Lung (tissue), 12 donors: ENCODE measurements around the gene LMF2. TPM values are rescaled to one million over a fixed set of nuclear protein-coding genes. Genes with fewer than 3 reads are reported as not detected.

Experiments used
- ATAC-seq: fragments of 200-7000 bp; cut with Tn5 transposase; one replicate; pipeline ENCODE4 v1.9.1; 2020; ENCODE audit warnings: moderate number of reproducible peaks; ENCODE audit not compliant: insufficient read depth, low FRiP score
- DNase-seq, 3 donors: peaks; one replicate each; pipeline ENCODE4 v3.0.0-alpha.2; 2013 to 2017
- H3K27ac ChIP-seq, 2 donors: one replicate each; pipeline ENCODE4 v1.5.1; 2013; ENCODE audit warnings: mild to moderate bottlenecking in 2 of 2, moderate library complexity in 2 of 2, control low read depth in 1 of 2, inconsistent platforms in 1 of 2, low read depth in 1 of 2, low read length in 1 of 2
- H3K27me3 ChIP-seq, 3 donors: one replicate each; pipeline ENCODE4 v1.5.1; 2013; ENCODE audit warnings: low read length in 2 of 3; ENCODE audit not compliant: control insufficient read depth in 3 of 3, insufficient read depth in 3 of 3
- H3K36me3 ChIP-seq, 4 donors: one replicate each; pipeline ENCODE4 v1.5.1; 2013; ENCODE audit warnings: low read length in 4 of 4, mild to moderate bottlenecking in 1 of 4, moderate library complexity in 1 of 4; ENCODE audit not compliant: control insufficient read depth in 4 of 4, insufficient read depth in 4 of 4
- H3K4me1 ChIP-seq, 5 donors: one replicate each; pipeline ENCODE4 v1.5.1; 2013; ENCODE audit warnings: low read length in 5 of 5, mild to moderate bottlenecking in 2 of 5, moderate library complexity in 1 of 5; ENCODE audit not compliant: control insufficient read depth in 5 of 5, insufficient read depth in 5 of 5
- H3K4me3 ChIP-seq: one replicate; pipeline ENCODE4 v1.5.1; 2013; ENCODE audit warnings: mild to moderate bottlenecking, control low read depth, moderate library complexity
- H3K9ac ChIP-seq, 2 donors: one replicate each; pipeline ENCODE4 v1.5.1; 2013; ENCODE audit warnings: low read length in 2 of 2, control low read depth in 1 of 2; ENCODE audit not compliant: insufficient read depth in 1 of 2
- H3K9me3 ChIP-seq, 4 donors: one replicate each; pipeline ENCODE4 v1.5.1; 2013; ENCODE audit warnings: low read length in 3 of 4, mild to moderate bottlenecking in 1 of 4, moderate library complexity in 1 of 4; ENCODE audit not compliant: control insufficient read depth in 4 of 4, insufficient read depth in 3 of 4
- WGBS, 2 donors: extraction: QIAGEN DNeasy Blood & Tissue Kit; methylation state at CpG; one replicate each; pipeline ENCODE4 v1.1.7; 2013; 5-methylcytosine and 5-hydroxymethylcytosine counted together
- polyA plus RNA-seq, 2 donors: library from polyadenylated mRNA; stranded (reverse); fragments of 200-250 nt; gene quantifications; one replicate each; pipeline ENCODE4 v1.2.1, GENCODE V29; 2013
- total RNA-seq, 2 donors: library from RNA; depleted of rRNA in 1 of 2; stranded (reverse); fragments of >200 nt in 1 of 2; gene quantifications; one replicate each; pipeline ENCODE4 v1.2.1, GENCODE V29; 2014 to 2021
- TF ChIP-seq, protein P1 (sequence below): IDR thresholded peaks from 2 replicates; pipeline ENCODE4 v1.5.1; 2012; ENCODE audit warnings: mild to moderate bottlenecking; ENCODE audit errors: control extremely low read depth, extremely low read depth
- donor health status: control.
- donor health status: control.
- donor health status: Bipolar disorder and iron deficiency.
- donor health status: healthy.
- donor health status: DM: yes; HTN: yes; CAD: no.

LMF2 gene
- total and polyA plus RNA-seq, 4 donors, result 29.8 to 84.6 (median 50.4) TPM

DNA sequence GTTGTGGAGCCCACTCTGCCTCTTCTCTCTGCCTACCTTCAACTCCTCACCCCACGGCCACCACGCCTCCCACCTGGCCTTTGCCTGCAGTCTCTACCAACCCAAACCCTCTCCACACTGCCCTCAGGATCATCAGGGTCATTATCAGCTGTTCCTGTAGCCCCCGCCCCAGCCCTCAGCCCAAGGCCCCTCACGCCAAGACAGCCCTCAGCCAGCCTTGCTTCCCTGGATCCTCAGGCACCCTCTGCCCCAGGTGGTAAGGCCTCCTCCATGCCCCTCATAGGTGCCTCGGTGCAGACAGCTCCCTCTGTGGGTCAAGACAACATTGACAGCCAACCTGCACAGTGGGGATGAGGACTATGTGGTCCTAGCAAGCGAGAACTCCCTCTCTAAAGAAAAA lies 34.4 kb downstream of the LMF2 start:
- H3K4me3 ChIP-seq, result peak overlapping the region; percentile 77
- no peaks in the 10 kb centered on the region for H3K27me3 ChIP-seq
- DNase-seq (no peak), ATAC-seq (no peak)
- H3K27ac ChIP-seq, result no peak overlapping the region
- H3K36me3 ChIP-seq, result peaks cover 0 to 2% (median 0%) of the 10 kb centered on the region in 4 donors
- peaks cover 8 to 42% (median 10%) of the 10 kb centered on the region in 5 donors for H3K4me1 ChIP-seq
- WGBS, 2 donors, result 80 to 81% methylated on average over 6 of the region's 6 CpGs
- TF ChIP-seq, protein P1, sequence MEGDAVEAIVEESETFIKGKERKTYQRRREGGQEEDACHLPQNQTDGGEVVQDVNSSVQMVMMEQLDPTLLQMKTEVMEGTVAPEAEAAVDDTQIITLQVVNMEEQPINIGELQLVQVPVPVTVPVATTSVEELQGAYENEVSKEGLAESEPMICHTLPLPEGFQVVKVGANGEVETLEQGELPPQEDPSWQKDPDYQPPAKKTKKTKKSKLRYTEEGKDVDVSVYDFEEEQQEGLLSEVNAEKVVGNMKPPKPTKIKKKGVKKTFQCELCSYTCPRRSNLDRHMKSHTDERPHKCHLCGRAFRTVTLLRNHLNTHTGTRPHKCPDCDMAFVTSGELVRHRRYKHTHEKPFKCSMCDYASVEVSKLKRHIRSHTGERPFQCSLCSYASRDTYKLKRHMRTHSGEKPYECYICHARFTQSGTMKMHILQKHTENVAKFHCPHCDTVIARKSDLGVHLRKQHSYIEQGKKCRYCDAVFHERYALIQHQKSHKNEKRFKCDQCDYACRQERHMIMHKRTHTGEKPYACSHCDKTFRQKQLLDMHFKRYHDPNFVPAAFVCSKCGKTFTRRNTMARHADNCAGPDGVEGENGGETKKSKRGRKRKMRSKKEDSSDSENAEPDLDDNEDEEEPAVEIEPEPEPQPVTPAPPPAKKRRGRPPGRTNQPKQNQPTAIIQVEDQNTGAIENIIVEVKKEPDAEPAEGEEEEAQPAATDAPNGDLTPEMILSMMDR, result no peak
- H3K9me3 ChIP-seq, result no peaks in the 10 kb centered on the region
- peak overlapping the region in 1 of 2 donors; percentile 60 for H3K9ac ChIP-seq

DNA sequence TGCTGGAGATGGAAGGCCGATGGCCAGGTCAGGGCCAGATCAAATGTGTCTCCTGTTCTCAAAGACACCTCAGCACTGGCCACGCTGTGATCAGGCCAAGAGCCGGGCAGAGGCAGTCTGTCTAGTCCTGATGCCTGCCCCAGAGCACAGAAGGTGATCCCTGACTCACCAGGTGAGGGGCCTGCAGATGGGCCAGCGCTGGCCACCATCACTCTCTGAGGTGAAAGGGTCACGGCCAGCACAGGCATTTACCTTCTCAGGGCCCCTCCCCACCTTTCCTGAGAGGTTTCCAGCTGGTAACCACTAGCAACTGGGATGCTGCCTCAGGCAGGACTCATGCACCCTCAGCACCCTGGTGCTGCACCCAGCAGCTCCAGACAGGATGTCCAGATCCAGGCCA lies 35.5 kb downstream of the LMF2 start:
- no peaks in the 10 kb centered on the region for H3K9me3 ChIP-seq
- peaks cover 0 to 12% (median 4%) of the 10 kb centered on the region in 4 donors for H3K36me3 ChIP-seq
- 90 to 92% methylated on average over 5 of the region's 5 CpGs for WGBS, 2 donors
- no peak for ATAC-seq
- no peaks in the 10 kb centered on the region for H3K27me3 ChIP-seq
- TF ChIP-seq, protein P1, result no peak
- no peak overlapping the region for H3K9ac ChIP-seq
- peaks cover 8 to 42% (median 10%) of the 10 kb centered on the region in 5 donors for H3K4me1 ChIP-seq
- no peak overlapping the region for H3K4me3 ChIP-seq
- DNase-seq, result no peak
- no peak overlapping the region for H3K27ac ChIP-seq

DNA sequence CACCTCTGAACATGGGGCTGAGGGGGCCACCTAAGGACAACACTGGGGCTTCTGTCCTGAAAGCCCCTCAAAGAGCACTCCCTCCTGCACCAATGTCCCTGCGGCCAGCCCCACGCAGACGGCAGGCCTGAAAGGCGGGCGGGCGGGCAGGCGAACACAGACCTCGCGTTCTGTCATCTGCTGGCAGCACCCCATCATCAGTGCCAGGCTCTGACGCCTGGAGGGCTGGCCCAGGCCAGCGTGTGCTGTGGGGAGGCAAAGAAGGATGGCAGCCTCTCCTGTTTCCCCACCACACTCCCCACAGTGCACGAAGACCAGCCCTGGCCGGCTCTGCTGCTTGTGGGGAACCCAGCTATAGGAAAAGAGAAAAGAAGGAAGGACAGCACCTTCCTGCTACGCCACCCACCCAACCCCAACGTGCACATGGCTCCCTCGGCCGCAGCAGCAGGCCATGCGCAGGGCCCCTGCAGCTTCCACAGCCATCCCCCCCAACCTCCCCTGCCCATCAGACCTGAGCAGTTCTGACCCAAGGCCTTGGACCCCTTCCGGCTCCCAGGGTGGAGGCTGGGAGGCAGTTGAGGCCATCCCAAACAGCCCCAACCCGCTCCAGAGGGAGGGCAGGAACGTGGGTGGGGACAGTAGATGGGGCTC lies 36.2 kb downstream of the LMF2 start:
- WGBS, 2 donors, result 80 to 85% methylated on average over 21 of the region's 21 CpGs

More for the DNA sequence above, 36.2 kb downstream of the LMF2 start:
- ATAC-seq, result no peak
- Histone ChIP-seq H3K4me1 (peaks cover 8 to 42% (median 10%) of the 10 kb centered on the region in 5 donors), H3K4me3 (no peak overlapping the region), H3K27ac (no peak overlapping the region), H3K9me3 (no peaks in the 10 kb centered on the region), H3K27me3 (no peaks in the 10 kb centered on the region), H3K36me3 (peaks cover 0 to 18% (median 8%) of the 10 kb centered on the region in 4 donors), H3K9ac (no peak overlapping the region)
- no peak for DNase-seq
- TF ChIP-seq, protein P1, result no peak
